Muscle of arm (tissue), 14 donors: Measurements from ENCODE around the gene AHCY. TPM values are rescaled to one million over a fixed set of nuclear protein-coding genes. Genes with fewer than 3 reads are reported as not detected.
"Not testable (repeated sequence)": the region's sequence is repeated elsewhere in the genome, so short reads cannot be mapped to it uniquely, and the experiment has no call there.

Experiments
- DNase-seq: peaks from one replicate; pipeline ENCODE4 v3.0.0-alpha.2; 2013
- long read RNA-seq, 11 donors: transcript quantifications; one replicate each; lab custom pipeline, GENCODE V29; 2026
- polyA plus RNA-seq, 12 donors: library from polyadenylated mRNA; unstranded; fragments of 120-200 nt; gene quantifications; one replicate each; pipeline ENCODE4 v1.2.1, GENCODE V29; 2013; ENCODE audit not compliant: insufficient read length in 12 of 12

AHCY gene
- 100 to 1,000 TPM in 11 of 12 donors, not detected in 1; 123 to 216 (median 175) TPM for polyA plus RNA-seq
- long read RNA-seq, donor 1, transcript AHCY-201 (10 exons, 2,143 nt) = major isoform, 21 of 42 reads
- long read RNA-seq, donor 1, partial matches to known transcripts = 21 of 42 reads
- long read RNA-seq, donor 1, other reads (novel, unspliced or antisense) = 0 of 42 reads
- long read RNA-seq, donor 2, transcript AHCY-201 (10 exons, 2,143 nt) = major isoform, 46 of 46 reads
- long read RNA-seq, donor 2, partial matches to known transcripts = 0 of 46 reads
- long read RNA-seq, donor 2, other reads (novel, unspliced or antisense) = 0 of 46 reads
- long read RNA-seq, donor 3, transcript AHCY-201 (10 exons, 2,143 nt) = major isoform, 15 of 20 reads
- long read RNA-seq, donor 3, partial matches to known transcripts = 5 of 20 reads
- long read RNA-seq, donor 3, other reads (novel, unspliced or antisense) = 0 of 20 reads
- long read RNA-seq, donor 4, transcript AHCY-201 (10 exons, 2,143 nt) = major isoform, 23 of 23 reads
- long read RNA-seq, donor 4, partial matches to known transcripts = 0 of 23 reads
- long read RNA-seq, donor 4, other reads (novel, unspliced or antisense) = 0 of 23 reads
- long read RNA-seq, donor 5, transcript AHCY-201 (10 exons, 2,143 nt) = major isoform, 50 of 57 reads
- long read RNA-seq, donor 5, partial matches to known transcripts = 7 of 57 reads
- long read RNA-seq, donor 5, other reads (novel, unspliced or antisense) = 0 of 57 reads
- long read RNA-seq, donor 6, transcript AHCY-201 (10 exons, 2,143 nt) = major isoform, 42 of 42 reads
- long read RNA-seq, donor 6, partial matches to known transcripts = 0 of 42 reads
- long read RNA-seq, donor 6, other reads (novel, unspliced or antisense) = 0 of 42 reads
- long read RNA-seq, donor 7, transcript AHCY-201 (10 exons, 2,143 nt) = major isoform, 26 of 35 reads
- long read RNA-seq, donor 7, partial matches to known transcripts = 9 of 35 reads
- long read RNA-seq, donor 7, other reads (novel, unspliced or antisense) = 0 of 35 reads
- long read RNA-seq, donor 8, transcript AHCY-201 (10 exons, 2,143 nt) = major isoform, 58 of 71 reads
- long read RNA-seq, donor 8, partial matches to known transcripts = 13 of 71 reads
- long read RNA-seq, donor 8, other reads (novel, unspliced or antisense) = 0 of 71 reads
- long read RNA-seq, donor 9, transcript AHCY-201 (10 exons, 2,143 nt) = major isoform, 29 of 41 reads
- long read RNA-seq, donor 9, partial matches to known transcripts = 12 of 41 reads
- long read RNA-seq, donor 9, other reads (novel, unspliced or antisense) = 0 of 41 reads
- long read RNA-seq, donor 10, transcript AHCY-201 (10 exons, 2,143 nt) = major isoform, 36 of 44 reads
- long read RNA-seq, donor 10, partial matches to known transcripts = 8 of 44 reads
- long read RNA-seq, donor 10, other reads (novel, unspliced or antisense) = 0 of 44 reads
- long read RNA-seq, donor 11, transcript AHCY-201 (10 exons, 2,143 nt) = major isoform, 51 of 58 reads
- long read RNA-seq, donor 11, partial matches to known transcripts = 7 of 58 reads
- long read RNA-seq, donor 11, other reads (novel, unspliced or antisense) = 0 of 58 reads

GRCh38 chr20:34302723-34303533 is at the start of gene AHCY:
Gene AHCY, minus strand, starts transcription at chr20:34303355. Its CDS starts 85 bp downstream, at chr20:34303270.
- peak; percentile 96 for DNase-seq

- no peak for DNase-seq
Measured at GRCh38 chr20:34350095-34350494, 46.9 kb upstream of the AHCY start.

GRCh38 chr20:34347571-34347970 is 44.4 kb upstream of the AHCY start:
- DNase-seq = no peak

GRCh38 chr20:34346533-34346865 is 43.3 kb upstream of the AHCY start:
- DNase-seq = not testable (repeated sequence)

- DNase-seq = not testable (repeated sequence)
Measured at GRCh38 chr20:34345839-34346532, 42.8 kb upstream of the AHCY start.

- DNase-seq = no peak
Measured at GRCh38 chr20:34345402-34345736, 42.2 kb upstream of the AHCY start.

GRCh38 chr20:34344238-34344637 is 41.1 kb upstream of the AHCY start:
- DNase-seq = no peak

GRCh38 chr20:34343458-34344211 is 40.5 kb upstream of the AHCY start:
- no peak for DNase-seq

GRCh38 chr20:34341199-34341598 is 38.0 kb upstream of the AHCY start:
- not testable (repeated sequence) for DNase-seq

GRCh38 chr20:34340726-34341125 is 37.6 kb upstream of the AHCY start:
- DNase-seq = not testable (repeated sequence)

- DNase-seq = no peak
Measured at GRCh38 chr20:34337982-34338726, 35.0 kb upstream of the AHCY start.

GRCh38 chr20:34337544-34337943 is 34.4 kb upstream of the AHCY start:
- DNase-seq = no peak

GRCh38 chr20:34334654-34335407 is 31.7 kb upstream of the AHCY start:
- no peak for DNase-seq

- DNase-seq = no peak
Measured at GRCh38 chr20:34333786-34334185, 30.6 kb upstream of the AHCY start.

GRCh38 chr20:34332262-34332920 is 29.2 kb upstream of the AHCY start:
- DNase-seq = no peak

GRCh38 chr20:34331838-34332237 is 28.7 kb upstream of the AHCY start:
- DNase-seq = no peak
